Astrocyte of the spinal cord (primary cell): ENCODE results near the gene LRRC46.

Source experiments
- DNase-seq: peaks from one replicate; pipeline ENCODE4 v3.0.0; 2011; ENCODE audit warnings: low read depth, low spot score
- H3K4me3 ChIP-seq: 2 replicates; pipeline ENCODE4 v1.5.1; 2011; ENCODE audit warnings: low read depth, mild to moderate bottlenecking, low read length, moderate library complexity
- CTCF ChIP-seq: IDR thresholded peaks from 2 replicates; pipeline ENCODE4 v1.5.1; 2012; ENCODE audit warnings: low read depth, mild to moderate bottlenecking, low read length, inconsistent platforms
- in situ Hi-C: cut with HindIII; loops from 2 replicates; pipeline ENCODE4 v1.10.0; 2017; ENCODE audit warnings: low sequenced_read_pairs

LRRC46 gene

GRCh38 chr17:47875011-47875985 lies 43.8 kb downstream of the LRRC46 start:
- no peak overlapping the region for H3K4me3 ChIP-seq
- in situ Hi-C loops = no loop called here
- no peak for DNase-seq
- no peak for TF ChIP-seq CTCF

GRCh38 chr17:47877368-47878034 lies 46.0 kb downstream of the LRRC46 start:
- in situ Hi-C loops = no loop called here
- no peak for TF ChIP-seq CTCF
- no peak for DNase-seq
- H3K4me3 ChIP-seq = no peak overlapping the region

- in situ Hi-C loops = no loop called here
- no peak for TF ChIP-seq CTCF
- DNase-seq = no peak
- H3K4me3 ChIP-seq = no peak overlapping the region
These were observed 46.9 kb downstream of the LRRC46 start for GRCh38 chr17:47878203-47879027.

- DNase-seq = peak; percentile 16
- TF ChIP-seq CTCF = no peak
- in situ Hi-C loops = no loop called here
- no peak overlapping the region for H3K4me3 ChIP-seq
These were observed 47.6 kb downstream of the LRRC46 start for GRCh38 chr17:47879028-47879585.

- in situ Hi-C loops = no loop called here
- no peak overlapping the region for H3K4me3 ChIP-seq
- no peak for TF ChIP-seq CTCF
- DNase-seq = no peak
These were observed 48.4 kb downstream of the LRRC46 start for GRCh38 chr17:47879776-47880454.
